Panc1 (cell line): Measurements from ENCODE around the gene FLRT1. TPM values are rescaled to one million over a fixed set of nuclear protein-coding genes. Genes with fewer than 3 reads are reported as not detected.
A peak's percentile ranks its signal among the peaks of the same experiment; 100 is the strongest.

Experiments
- ATAC-seq: fragments of 200-7000 bp; cut with Tn5 transposase; 2 replicates; pipeline ENCODE4 v1.9.1; 2020; ENCODE audit warnings: mild to moderate bottlenecking, moderate library complexity
- BruUV-seq: library from RNA; stranded (reverse); fragments of 400-500 nt; replicated peaks from 2 replicates; lab custom pipeline; 2021; lab: Mats Ljungman, UMichigan
- CTCF ChIA-PET: fragments of 300-600 bp; sonication (Branson Sonifier 250); formaldehyde crosslinking; loops from one replicate; lab custom pipeline; 2022; ENCODE audit warnings: antibody characterized with exemption; lab: Charles Lee
- POLR2A ChIA-PET: fragments of 300-600 bp; sonication (Branson Sonifier 250); formaldehyde crosslinking; loops from one replicate; lab custom pipeline; 2022; ENCODE audit warnings: antibody characterized with exemption; lab: Charles Lee
- DNase-seq: peaks from one replicate; pipeline ENCODE4 v3.0.0-alpha.2; 2010; ENCODE audit warnings: low read depth, low spot score
- H3K27ac ChIP-seq: 2 replicates; pipeline ENCODE4 v1.5.1; 2011; ENCODE audit warnings: mild to moderate bottlenecking, low read length, inconsistent platforms
- H3K27me3 ChIP-seq: fragments of 200-500 bp; sonication (Bioruptor generic); 2 replicates; pipeline ENCODE4 v1.6.0; 2014; ENCODE audit warnings: low read length, inconsistent platforms; ENCODE audit not compliant: control insufficient read depth, insufficient read depth
- H3K36me3 ChIP-seq: fragments of 200-500 bp; sonication (Bioruptor generic); 2 replicates; pipeline ENCODE4 v1.5.1; 2014; ENCODE audit warnings: inconsistent platforms, mild to moderate bottlenecking, low read length, moderate library complexity; ENCODE audit not compliant: control insufficient read depth, insufficient read depth
- H3K4me1 ChIP-seq: 2 replicates; pipeline ENCODE4 v1.5.1; 2011; ENCODE audit warnings: inconsistent platforms, mild to moderate bottlenecking, low read length, moderate library complexity; ENCODE audit not compliant: control insufficient read depth, insufficient read depth
- H3K4me3 ChIP-seq, 2 experiments: 2 replicates each; pipeline ENCODE4 v1.5.1; 2011 to 2012; ENCODE audit warnings: low read depth in 2 of 2, low read length in 2 of 2, mild to moderate bottlenecking in 2 of 2, inconsistent platforms in 1 of 2, moderate library complexity in 1 of 2
- H3K9me3 ChIP-seq: fragments of 200-500 bp; sonication (Bioruptor generic); 2 replicates; pipeline ENCODE4 v1.5.1; 2014; ENCODE audit warnings: low read depth, mild to moderate bottlenecking, inconsistent platforms, low read length, moderate library complexity; ENCODE audit not compliant: control insufficient read depth, insufficient read depth
- CTCF ChIP-seq: fragments of 450-650 bp; IDR thresholded peaks from 2 replicates; pipeline ENCODE4 v1.5.1; 2017; ENCODE audit warnings: mild to moderate bottlenecking
- POLR2AphosphoS5 ChIP-seq: IDR thresholded peaks from 2 replicates; pipeline ENCODE4 v1.6.1; 2012; ENCODE audit warnings: mild to moderate bottlenecking, low read depth, low read length, moderate library complexity
- REST ChIP-seq, 2 experiments: IDR thresholded peaks; 2 replicates each; pipeline ENCODE4 v1.6.1; 2011 to 2012; ENCODE audit warnings: low read depth in 2 of 2, control low read depth in 1 of 2, low read length in 1 of 2, mild to moderate bottlenecking in 1 of 2, moderate library complexity in 1 of 2; ENCODE audit not compliant: insufficient read depth in 1 of 2
- SIN3A ChIP-seq: IDR thresholded peaks from 2 replicates; pipeline ENCODE4 v1.6.1; 2012; ENCODE audit warnings: low read depth, mild to moderate bottlenecking, low read length, moderate library complexity, borderline replicate concordance; ENCODE audit not compliant: insufficient read depth
- TCF7L2 ChIP-seq: IDR thresholded peaks from 2 replicates; pipeline ENCODE4 v1.6.1; 2011; ENCODE audit warnings: mild to moderate bottlenecking, low read depth, low read length, inconsistent platforms
- in situ Hi-C: cut with HindIII; loops from 2 replicates; pipeline ENCODE4 v1.10.0; 2016; ENCODE audit warnings: low sequenced_read_pairs, low pct_unique_long_range_greater_than_20kb
- intact Hi-C: fragments of 100-400 bp; cut with micrococcal nuclease; formaldehyde crosslinking; loops from one replicate; pipeline ENCODE4 v1.10.0; 2022; ENCODE audit not compliant: unreplicated experiment
- total RNA-seq: library from RNA; stranded (reverse); gene quantifications from one replicate; pipeline ENCODE4 v1.2.1, GENCODE V29; 2021; ENCODE audit not compliant: unreplicated experiment

Gene FLRT1
- total RNA-seq, 1 experiment from 2014 or later: 0.51 TPM

- no peaks in the 10 kb centered on the region for H3K27me3 ChIP-seq
- intact Hi-C loops: no loop called here
- H3K9me3 ChIP-seq: no peaks in the 10 kb centered on the region
- in situ Hi-C loops: no loop called here
- H3K27ac ChIP-seq: peak within 1 kb of the TSS; percentile 90
- H3K4me3 ChIP-seq: peak within 1 kb of the TSS; percentile 89 to 93
- ChIA-PET POLR2A (interaction anchor here (0.6 to 0.7 kb wide), 2 partner anchors 21 to 264 kb away, joined by 3 to 4 read pairs; no protein-coding TSS in a partner anchor), CTCF (no interaction called here)
- H3K36me3 ChIP-seq: peaks cover 2% of the 10 kb centered on the region; the same call in 1 of the 2 replicates
- BruUV-seq: no TSS peak
- ATAC-seq: peak; percentile 95
- DNase-seq: peak; percentile 65
- peaks cover 25% of the 10 kb centered on the region for H3K4me1 ChIP-seq
- peak; percentile 94 for TF ChIP-seq POLR2AphosphoS5
- TF ChIP-seq TCF7L2: 0 out of 2 replicates have a peak, but pooled peaks have one; percentile 31
- no peak for TF ChIP-seq CTCF
Observed at GRCh38 chr11:63986156-63986931, 49.4 kb upstream of the FLRT1 start, which contains the start of gene OTUB1. TSS of gene OTUB1 (plus strand) at chr11:63986438. CDS start at chr11:63986457, 19 bp downstream.

GRCh38 chr11:63986932-63987513 is 48.7 kb upstream of the FLRT1 start:
- Histone ChIP-seq H3K4me1 (peaks cover 21% of the 10 kb centered on the region), H3K36me3 (peaks cover 2% of the 10 kb centered on the region; the same call in 1 of the 2 replicates), H3K27ac (peak overlapping the region; percentile 90), H3K9me3 (no peaks in the 10 kb centered on the region), H3K27me3 (no peaks in the 10 kb centered on the region), H3K4me3 (peak overlapping the region; percentile 89 to 93)
- no TSS peak for BruUV-seq
- intact Hi-C loops: no loop called here
- POLR2A ChIA-PET: no interaction called here
- no peak for DNase-seq
- ATAC-seq: no peak
- TF ChIP-seq CTCF: no peak
- no peak for TF ChIP-seq REST (IDR thresholded peaks at IDR 0.05; ENCODE audit: insufficient read depth in 1 of 2, low read depth in 2 of 2, low read length in 1 of 2)
- no peak for TF ChIP-seq POLR2AphosphoS5
- TF ChIP-seq TCF7L2: no peak
- no peak for TF ChIP-seq SIN3A
- in situ Hi-C loops: no loop called here
- CTCF ChIA-PET: no interaction called here
